Activated T-helper 9 cell treated with anti-CD3 and anti-CD28 coated beads, Interleukin-2, amount 50 U/mL, for 16 hours (primary cell): ENCODE measurements around the gene SEZ6L.

ENCODE experiments used
- DNase-seq: peaks from one replicate; pipeline ENCODE4 v3.0.0-alpha.2; 2020; ENCODE audit warnings: low read depth

Gene SEZ6L

DNA sequence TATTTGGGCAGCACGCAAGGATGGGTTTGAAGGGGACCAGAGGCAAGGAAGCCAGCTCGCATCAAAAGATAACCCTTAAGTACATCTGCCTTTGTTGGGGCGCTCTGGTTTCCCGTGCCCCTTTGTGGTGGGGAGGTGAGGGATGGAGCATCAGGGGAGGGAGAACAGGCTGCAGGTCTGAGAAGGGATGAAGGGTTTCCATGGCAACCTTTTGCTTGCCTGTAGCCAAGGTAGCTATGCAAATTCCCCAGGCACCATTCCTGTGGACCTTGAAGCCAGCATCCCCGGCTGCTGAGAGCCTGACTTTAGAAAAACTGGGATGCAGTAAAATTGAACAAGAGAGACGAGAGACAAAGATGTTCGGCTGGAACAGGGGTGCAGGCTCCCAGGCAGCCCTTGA lies 75.7 kb downstream of the SEZ6L start:
- no peak for DNase-seq

GRCh38 chr22:26246552-26246951 lies 77.3 kb downstream of the SEZ6L start:
- no peak for DNase-seq

DNA sequence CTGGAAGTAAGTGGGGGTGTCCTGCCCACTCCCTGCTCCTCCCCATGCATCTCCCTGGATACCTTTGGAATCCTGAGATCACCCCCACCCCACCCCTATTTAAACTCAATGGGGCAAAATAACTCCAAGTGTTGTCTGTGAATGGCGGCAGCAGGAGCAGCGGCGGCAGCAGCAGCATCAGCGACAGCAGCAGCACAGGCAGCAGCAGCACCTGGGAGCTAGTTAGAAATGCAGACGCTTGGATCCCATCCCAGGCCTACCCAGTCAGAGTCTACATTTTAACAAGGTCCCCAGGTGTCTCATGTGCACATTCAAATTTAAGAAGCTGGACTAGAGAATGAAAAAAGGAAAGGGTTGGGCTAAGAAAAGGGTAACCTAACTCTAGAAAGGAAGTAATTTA lies 82.6 kb downstream of the SEZ6L start:
- no peak for DNase-seq

- DNase-seq: no peak
These were observed 90.2 kb downstream of the SEZ6L start for GRCh38 chr22:26259510-26259909.

DNA sequence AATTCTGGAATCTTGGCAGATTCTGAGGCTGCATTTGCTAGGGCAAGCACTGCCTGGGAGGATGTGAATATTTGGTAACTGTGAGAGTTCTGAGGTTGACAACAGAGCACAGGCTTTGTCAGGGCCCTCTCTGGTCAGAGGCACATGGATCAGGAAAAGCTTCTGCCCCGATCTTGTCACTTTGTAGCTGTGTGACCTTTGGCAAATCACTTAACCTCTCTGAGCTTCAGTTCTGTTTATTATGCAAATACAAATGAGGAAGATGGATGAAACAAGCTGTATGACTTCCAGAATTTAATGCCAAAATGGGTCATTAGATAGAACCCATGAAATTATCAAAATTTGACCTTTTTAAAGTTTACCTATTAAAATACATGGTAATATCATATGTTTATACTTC lies 94.9 kb downstream of the SEZ6L start:
- DNase-seq: no peak

DNA sequence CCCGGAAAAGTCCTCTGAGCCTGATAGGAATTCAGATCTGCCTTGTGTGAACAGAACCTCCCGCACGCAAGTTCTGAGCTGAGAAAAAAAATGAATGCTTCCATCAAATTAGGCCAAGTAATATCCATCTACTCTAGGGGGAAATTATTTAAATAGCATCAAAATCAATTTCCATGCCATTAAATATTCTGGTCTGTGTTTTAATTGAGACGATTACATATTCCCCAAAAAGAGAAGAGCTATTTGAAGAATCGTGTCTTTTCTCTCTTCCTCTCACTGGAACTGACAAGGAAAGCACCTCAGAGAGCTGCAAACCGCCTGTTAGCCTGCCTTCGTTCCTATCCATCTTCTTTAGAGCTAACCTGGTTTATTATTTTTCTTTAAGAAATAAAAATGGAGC lies 96.0 kb downstream of the SEZ6L start:
- DNase-seq: no peak

DNA sequence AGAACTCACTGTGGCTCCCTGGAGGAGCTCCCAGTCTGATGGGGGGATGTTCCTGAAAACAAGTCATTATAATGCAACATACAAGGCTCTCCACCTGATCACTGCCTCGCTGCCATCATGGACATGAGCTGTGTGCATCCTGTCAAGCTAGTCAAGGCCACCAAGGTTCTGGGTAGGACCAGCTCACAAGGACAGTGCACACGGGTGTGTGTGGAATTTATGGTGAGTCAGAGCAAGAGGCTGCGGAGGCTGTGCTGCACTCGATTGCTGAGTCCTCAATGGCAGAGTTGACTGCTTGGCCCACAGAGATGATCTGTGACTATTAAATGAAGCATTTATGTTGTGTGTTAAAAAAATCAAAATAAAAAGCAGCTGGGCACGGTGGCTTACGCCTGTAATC lies 96.6 kb downstream of the SEZ6L start:
- DNase-seq: no peak

DNA sequence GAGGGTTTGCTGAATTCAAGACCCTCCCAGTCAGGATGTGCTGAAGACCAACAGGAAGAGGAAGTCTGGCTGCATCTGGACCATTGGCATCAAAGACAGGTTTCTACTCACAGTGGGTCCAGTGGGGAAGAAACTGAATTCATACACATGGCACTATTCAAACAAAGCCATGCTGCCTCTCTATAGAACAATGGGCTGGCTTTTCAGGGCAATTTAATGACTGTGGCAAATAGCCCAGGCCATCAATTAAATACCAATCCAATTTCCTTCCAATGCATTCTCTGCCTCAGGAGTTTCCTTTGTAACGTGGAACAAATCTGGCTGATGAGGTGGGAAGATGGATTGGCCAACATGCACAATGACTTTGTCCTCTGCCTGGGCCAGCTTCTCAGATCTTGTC lies 98.6 kb downstream of the SEZ6L start:
- no peak for DNase-seq

- no peak for DNase-seq
These were observed 100.3 kb downstream of the SEZ6L start for GRCh38 chr22:26269572-26269971.

GRCh38 chr22:26271427-26271826 lies 102.2 kb downstream of the SEZ6L start:
- no peak for DNase-seq

- DNase-seq: no peak
These were observed 103.9 kb downstream of the SEZ6L start for GRCh38 chr22:26273011-26273675.

DNA sequence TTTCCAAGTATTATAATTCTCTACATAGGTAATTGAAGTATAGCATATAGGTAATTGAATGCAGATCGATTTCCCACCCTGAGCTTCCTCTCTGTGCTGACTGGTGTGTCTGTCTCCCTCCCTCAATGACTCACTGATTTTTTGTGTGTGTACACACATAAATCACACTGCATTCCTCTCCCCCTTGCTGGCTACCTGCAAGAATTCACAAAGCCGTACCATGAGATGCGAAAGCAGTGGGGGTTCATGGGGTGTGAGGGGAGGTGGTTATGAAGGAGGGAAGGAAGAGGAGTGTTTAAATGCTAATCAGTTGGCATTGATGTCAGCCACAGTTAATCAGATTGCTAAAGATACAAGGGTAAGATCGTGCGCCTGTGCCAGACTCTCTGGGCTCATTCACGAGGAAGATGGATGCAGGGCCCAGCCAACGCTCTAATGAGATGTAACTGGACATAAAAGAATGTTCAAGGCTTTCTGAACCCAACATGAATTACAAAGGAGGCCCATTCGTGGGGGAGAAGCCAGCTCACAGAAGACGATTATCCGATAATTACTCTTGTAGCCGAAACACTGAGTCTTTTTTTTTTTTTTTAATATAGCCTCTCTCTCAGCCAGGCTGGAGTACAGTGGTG lies 107.4 kb downstream of the SEZ6L start:
- DNase-seq: no peak

- DNase-seq: no peak
These were observed 112.7 kb downstream of the SEZ6L start for GRCh38 chr22:26281941-26282340.

GRCh38 chr22:26283330-26283729 lies 114.1 kb downstream of the SEZ6L start:
- no peak for DNase-seq

DNA sequence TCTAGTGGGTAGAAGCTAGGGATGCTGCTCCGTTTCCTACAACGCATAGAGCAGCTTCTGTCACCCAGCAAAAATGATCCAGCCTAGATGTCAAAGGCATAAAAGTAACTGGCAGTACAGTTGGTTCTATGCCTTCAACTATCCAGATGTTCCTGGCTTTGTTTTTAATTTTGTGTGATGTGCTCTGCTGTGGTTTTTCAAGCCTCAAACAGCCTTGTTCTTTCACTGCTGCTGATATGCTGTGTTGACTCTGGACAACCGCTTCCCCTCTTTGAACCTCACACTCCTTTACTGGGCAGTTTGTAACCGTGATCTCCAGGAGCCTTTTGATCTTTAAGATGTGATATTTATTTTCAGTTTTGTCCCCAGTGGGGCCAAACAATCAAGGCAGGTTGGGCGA lies 116.4 kb downstream of the SEZ6L start:
- no peak for DNase-seq

DNA sequence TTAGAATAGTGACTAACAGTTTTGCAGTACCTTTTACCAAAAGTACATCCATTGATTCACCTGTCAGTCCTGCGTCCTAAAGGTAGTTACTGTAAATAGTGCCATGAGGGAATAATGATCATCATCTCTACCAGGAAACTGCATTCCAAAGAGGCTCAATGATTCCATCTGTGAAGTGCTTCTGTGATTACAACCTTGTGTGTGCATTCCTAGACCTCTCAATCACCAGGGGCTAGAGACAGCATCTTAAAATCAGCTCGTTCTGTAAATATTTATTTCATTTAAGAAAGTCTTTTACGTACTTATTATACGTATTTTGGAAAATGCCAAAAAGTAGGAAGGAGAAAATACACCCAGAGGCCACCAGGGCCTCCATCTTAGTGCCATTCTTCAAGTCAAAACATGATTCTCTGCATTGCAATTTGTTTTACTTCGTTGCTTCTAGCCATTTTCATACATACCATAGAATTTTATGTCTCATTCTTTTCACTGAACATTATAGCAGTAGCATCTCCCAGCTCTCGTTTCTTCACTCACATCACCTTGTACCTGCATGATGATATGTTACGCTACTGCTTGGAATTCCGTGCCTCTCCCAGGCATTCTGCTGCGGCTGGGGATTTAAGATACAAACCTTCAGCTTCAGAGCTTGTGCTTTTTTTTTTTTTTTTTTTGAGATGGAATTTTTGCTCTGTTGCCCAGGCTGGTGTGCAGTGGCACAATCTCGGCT lies 117.0 kb downstream of the SEZ6L start:
- DNase-seq: no peak

DNA sequence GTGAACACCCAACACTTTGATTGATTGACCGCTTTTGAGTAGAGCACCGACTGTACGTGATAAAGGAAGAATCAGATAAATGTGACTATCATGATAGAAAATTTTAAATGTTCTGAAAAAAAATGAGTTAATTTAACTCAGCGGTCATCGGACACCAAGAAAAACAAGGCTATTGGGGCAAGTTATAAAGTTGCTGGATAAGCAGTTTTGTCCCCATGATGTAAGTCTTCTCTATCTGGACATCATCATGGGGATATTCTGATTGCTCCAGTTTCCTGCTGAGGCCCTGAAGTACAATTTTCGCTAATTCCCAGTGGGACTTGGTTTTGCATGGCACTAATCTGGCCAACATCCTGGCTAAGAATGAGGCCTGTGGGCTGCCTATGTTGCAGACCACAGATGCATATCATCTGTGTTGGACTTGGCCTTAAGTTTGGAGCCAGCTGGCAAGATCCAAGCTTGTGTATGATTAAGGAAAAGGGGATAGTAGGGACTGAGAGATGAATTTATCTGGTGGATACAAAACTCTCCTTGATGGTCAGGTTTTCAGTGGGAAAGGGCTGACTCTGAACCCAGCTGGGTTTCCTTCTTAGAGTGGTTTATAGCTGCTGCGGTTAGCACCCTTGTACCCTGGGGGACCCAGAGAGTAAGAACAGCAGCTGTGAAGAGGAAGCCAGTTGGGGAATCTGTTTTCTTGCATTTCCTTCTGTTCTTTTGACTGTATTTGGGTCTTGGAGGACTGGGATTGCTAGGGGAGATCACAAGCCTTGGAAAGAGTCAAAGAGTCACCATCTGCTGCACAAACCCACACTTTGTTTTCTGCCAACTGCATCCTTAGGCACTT lies 118.3 kb downstream of the SEZ6L start:
- DNase-seq: no peak

DNA sequence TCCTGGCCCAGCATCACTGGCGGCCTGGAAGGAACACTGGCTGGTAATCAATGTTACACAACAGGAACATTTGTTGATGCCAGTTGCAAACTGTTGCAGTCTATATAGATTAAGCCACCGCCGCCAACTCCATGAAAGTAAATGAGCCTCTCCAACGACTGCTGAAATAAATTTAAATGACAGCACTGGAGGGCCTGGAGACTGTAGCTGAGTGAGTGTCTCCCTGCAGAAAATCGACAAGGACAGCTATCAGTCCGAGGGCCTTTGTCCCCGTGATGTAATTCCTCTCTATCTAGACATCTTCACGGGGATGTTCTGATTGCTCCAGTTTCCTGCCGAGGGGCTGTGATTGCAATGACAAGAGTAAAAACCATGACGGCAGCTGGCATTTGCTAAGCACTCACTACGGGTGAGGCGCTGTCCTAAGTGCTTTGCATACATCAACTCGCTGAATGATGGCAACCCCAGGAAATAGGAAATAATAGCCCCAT lies 120.4 kb downstream of the SEZ6L start:
- no peak for DNase-seq

DNA sequence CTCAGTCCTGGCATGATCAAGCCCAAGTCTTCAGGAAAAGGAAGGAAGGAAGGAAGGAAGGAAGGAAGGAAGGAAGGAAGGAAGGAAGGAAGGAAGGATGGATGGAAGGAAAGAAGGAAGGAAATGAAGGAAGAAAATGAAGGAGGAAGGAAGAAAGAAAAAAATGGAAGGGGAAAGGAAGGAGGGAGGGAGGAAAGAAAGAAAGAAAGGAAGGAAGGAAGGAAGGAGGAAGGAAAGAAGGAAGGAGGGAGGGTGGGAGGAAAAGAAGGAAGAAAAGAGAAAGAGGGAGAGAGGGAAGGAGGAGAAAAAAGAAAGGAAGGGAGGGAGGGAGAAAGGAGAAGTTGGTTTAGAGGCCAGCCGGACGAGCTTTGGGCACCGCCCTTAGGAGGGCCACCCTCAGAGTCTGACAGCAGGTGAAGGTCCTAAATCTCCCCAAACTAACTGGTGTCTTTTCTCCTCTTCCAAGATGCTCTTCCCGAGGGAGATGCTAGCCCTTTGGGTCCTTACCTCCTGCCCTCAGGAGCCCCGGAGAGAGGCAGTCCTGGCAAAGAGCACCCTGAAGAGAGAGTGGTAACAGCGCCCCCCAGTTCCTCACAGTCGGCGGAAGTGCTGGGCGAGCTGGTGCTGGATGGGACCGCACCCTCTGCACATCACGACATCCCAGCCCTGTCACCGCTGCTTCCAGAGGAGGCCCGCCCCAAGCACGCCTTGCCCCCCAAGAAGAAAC lies 122.8 kb downstream of the SEZ6L start:
- no peak for DNase-seq

DNA sequence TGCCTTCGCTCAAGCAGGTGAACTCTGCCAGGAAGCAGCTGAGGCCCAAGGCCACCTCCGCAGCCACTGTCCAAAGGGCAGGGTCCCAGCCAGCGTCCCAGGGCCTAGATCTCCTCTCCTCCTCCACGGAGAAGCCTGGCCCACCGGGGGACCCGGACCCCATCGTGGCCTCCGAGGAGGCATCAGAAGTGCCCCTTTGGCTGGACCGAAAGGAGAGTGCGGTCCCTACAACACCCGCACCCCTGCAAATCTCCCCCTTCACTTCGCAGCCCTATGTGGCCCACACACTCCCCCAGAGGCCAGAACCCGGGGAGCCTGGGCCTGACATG lies 123.4 kb downstream of the SEZ6L start:
- no peak for DNase-seq

GRCh38 chr22:26295563-26296126 lies 126.4 kb downstream of the SEZ6L start:
- DNase-seq: no peak
